GM06990 (cell line): ENCODE measurements around the gene A1CF.
"Not testable (repeated sequence)": the region's sequence is repeated elsewhere in the genome, so short reads cannot be mapped to it uniquely, and the experiment has no call there.

ENCODE experiments used
- DNase-seq: peaks from one replicate; pipeline ENCODE4 v3.0.0-alpha.2; 2011; ENCODE audit not compliant: insufficient read length; ENCODE audit errors: extremely low read depth
- H3K27me3 ChIP-seq: replicated peaks from 2 replicates; pipeline ENCODE4 v1.6.0; 2011; ENCODE audit warnings: low read length; ENCODE audit not compliant: control insufficient read depth, insufficient read depth
- H3K36me3 ChIP-seq: 2 replicates; pipeline ENCODE4 v1.5.1; 2011; ENCODE audit warnings: low read length; ENCODE audit not compliant: control insufficient read depth, insufficient read depth
- H3K4me3 ChIP-seq: replicated peaks from 2 replicates; pipeline ENCODE4 v1.5.1; 2011; ENCODE audit warnings: low read depth, mild to moderate bottlenecking, control low read depth, low read length
- CTCF ChIP-seq: IDR thresholded peaks from 2 replicates; pipeline ENCODE4 v1.5.1; 2011; ENCODE audit warnings: low read length, control low read depth, mild to moderate bottlenecking, inconsistent platforms; ENCODE audit not compliant: insufficient read depth, poor library complexity, severe bottlenecking

Gene A1CF

GRCh38 chr10:50896721-50897120 is 11.3 kb upstream of the A1CF start:
- TF ChIP-seq CTCF: no peak
- DNase-seq: no peak
- no peaks in the 10 kb centered on the region for H3K27me3 ChIP-seq
- no peaks in the 10 kb centered on the region for H3K36me3 ChIP-seq
- no peak overlapping the region for H3K4me3 ChIP-seq

- Histone ChIP-seq H3K36me3 (no peaks in the 10 kb centered on the region), H3K4me3 (no peak overlapping the region), H3K27me3 (no peaks in the 10 kb centered on the region)
- TF ChIP-seq CTCF: no peak
- no peak for DNase-seq
Measured at GRCh38 chr10:50894312-50894711, 8.9 kb upstream of the A1CF start.

- Histone ChIP-seq H3K27me3 (no peaks in the 10 kb centered on the region), H3K36me3 (no peaks in the 10 kb centered on the region), H3K4me3 (no peak overlapping the region)
- DNase-seq: no peak
- no peak for TF ChIP-seq CTCF
Measured at GRCh38 chr10:50892467-50892866, 7.0 kb upstream of the A1CF start.

- no peak for TF ChIP-seq CTCF
- H3K27me3 ChIP-seq: no peaks in the 10 kb centered on the region
- no peak for DNase-seq
- no peaks in the 10 kb centered on the region for H3K36me3 ChIP-seq
- no peak overlapping the region for H3K4me3 ChIP-seq
Measured at GRCh38 chr10:50884302-50884701, 1.1 kb downstream of the A1CF start.

- Histone ChIP-seq H3K36me3 (no peaks in the 10 kb centered on the region), H3K4me3 (no peak overlapping the region), H3K27me3 (no peaks in the 10 kb centered on the region)
- DNase-seq: no peak
- TF ChIP-seq CTCF: no peak
Measured at GRCh38 chr10:50883629-50884028, 1.8 kb downstream of the A1CF start.

GRCh38 chr10:50882540-50882983 is 2.9 kb downstream of the A1CF start:
- TF ChIP-seq CTCF: no peak
- no peak overlapping the region for H3K4me3 ChIP-seq
- no peak for DNase-seq
- no peaks in the 10 kb centered on the region for H3K36me3 ChIP-seq
- no peaks in the 10 kb centered on the region for H3K27me3 ChIP-seq

- H3K27me3 ChIP-seq, DNase-seq, H3K36me3 ChIP-seq, H3K4me3 ChIP-seq: not testable (repeated sequence)
Measured at GRCh38 chr10:50881046-50881445, 4.4 kb downstream of the A1CF start.
